Spinal cord (tissue), 10 donors: ENCODE measurements around the gene ODAPH. TPM values are rescaled to one million over a fixed set of nuclear protein-coding genes. Genes with fewer than 3 reads are reported as not detected.

Source experiments
- DNase-seq, 6 donors: peaks; one replicate each; pipeline versions ENCODE4 v3.0.0 to v3.0.0-alpha.2; 2013 to 2015; ENCODE audit warnings: low spot score in 6 of 6, low read depth in 4 of 6
- H3K27ac ChIP-seq: one replicate; pipeline ENCODE4 v1.5.1; 2013; ENCODE audit warnings: low read depth, low read length, control low read depth
- H3K27me3 ChIP-seq: one replicate; pipeline ENCODE4 v1.6.1; 2013; ENCODE audit warnings: low read length; ENCODE audit not compliant: control insufficient read depth, insufficient read depth
- H3K36me3 ChIP-seq: one replicate; pipeline ENCODE4 v1.6.1; 2013; ENCODE audit warnings: low read length; ENCODE audit not compliant: control insufficient read depth, insufficient read depth
- H3K4me1 ChIP-seq: one replicate; pipeline ENCODE4 v1.6.1; 2013; ENCODE audit warnings: low read length; ENCODE audit not compliant: control insufficient read depth, insufficient read depth
- H3K4me3 ChIP-seq: one replicate; pipeline ENCODE4 v1.5.1; 2013; ENCODE audit warnings: low read depth, low read length, control low read depth
- H3K9me3 ChIP-seq: one replicate; pipeline ENCODE4 v1.6.1; 2013; ENCODE audit warnings: low read length; ENCODE audit not compliant: control insufficient read depth, insufficient read depth
- WGBS: methylation state at CpG from one replicate; pipeline ENCODE4 v1.1.5; 2013; ENCODE audit warnings: missing lambda C conversion rate; ENCODE audit not compliant: insufficient coverage; 5-methylcytosine and 5-hydroxymethylcytosine counted together
- polyA plus RNA-seq, 2 donors: library from polyadenylated mRNA; unstranded; fragments of 120-200 nt; gene quantifications; one replicate each; pipeline ENCODE4 v1.2.1, GENCODE V29; 2013; ENCODE audit not compliant: insufficient read length in 2 of 2
- total RNA-seq, 2 donors: library from RNA; depleted of rRNA in 1 of 2; stranded (reverse); fragments of 120-200 nt in 1 of 2; fragments of >200 nt in 1 of 2; gene quantifications; one replicate each; pipeline versions ENCODE4 v1.2.3 to v1.2.4, GENCODE V29; 2013 to 2014
- donor health status: healthy.

The ODAPH gene
- total and polyA plus RNA-seq, 4 donors = 0.19 to 0.45 TPM; not detected in 2

- Histone ChIP-seq H3K4me3 (no peak overlapping the region), H3K27me3 (no peaks in the 10 kb centered on the region), H3K36me3 (no peaks in the 10 kb centered on the region), H3K9me3 (no peaks in the 10 kb centered on the region), H3K4me1 (no peaks in the 10 kb centered on the region), H3K27ac (no peak overlapping the region)
- WGBS = 89% methylated on average over 1 of the region's 1 CpG
- DNase-seq = no peak
Observed at GRCh38 chr4:75566911-75567310, 11.0 kb downstream of the ODAPH start.

- Histone ChIP-seq H3K27ac (no peak overlapping the region), H3K4me1 (no peaks in the 10 kb centered on the region), H3K27me3 (no peaks in the 10 kb centered on the region), H3K9me3 (no peaks in the 10 kb centered on the region), H3K36me3 (no peaks in the 10 kb centered on the region), H3K4me3 (no peak overlapping the region)
- DNase-seq = no peak
- no CpG with 5 or more reads among the region's 2 CpGs for WGBS
Observed at GRCh38 chr4:75567725-75568124, 11.9 kb downstream of the ODAPH start.

- no peak for DNase-seq
- no peaks in the 10 kb centered on the region for H3K36me3 ChIP-seq
- H3K27ac ChIP-seq = no peak overlapping the region
- H3K4me1 ChIP-seq = no peaks in the 10 kb centered on the region
- H3K27me3 ChIP-seq = no peaks in the 10 kb centered on the region
- no peak overlapping the region for H3K4me3 ChIP-seq
- WGBS = 73% methylated on average over 2 of the region's 2 CpGs
- no peaks in the 10 kb centered on the region for H3K9me3 ChIP-seq
Observed at GRCh38 chr4:75584067-75584466, 28.2 kb downstream of the ODAPH start.

GRCh38 chr4:75593393-75593792 is 37.5 kb downstream of the ODAPH start:
- no peaks in the 10 kb centered on the region for H3K36me3 ChIP-seq
- no peaks in the 10 kb centered on the region for H3K4me1 ChIP-seq
- no CpG with 5 or more reads among the region's 1 CpG for WGBS
- DNase-seq = no peak
- no peaks in the 10 kb centered on the region for H3K9me3 ChIP-seq
- no peak overlapping the region for H3K4me3 ChIP-seq
- no peak overlapping the region for H3K27ac ChIP-seq
- H3K27me3 ChIP-seq = no peaks in the 10 kb centered on the region

GRCh38 chr4:75596061-75596460 is 40.2 kb downstream of the ODAPH start:
- Histone ChIP-seq H3K4me3 (no peak overlapping the region), H3K4me1 (no peaks in the 10 kb centered on the region), H3K36me3 (no peaks in the 10 kb centered on the region), H3K27ac (no peak overlapping the region), H3K27me3 (no peaks in the 10 kb centered on the region), H3K9me3 (no peaks in the 10 kb centered on the region)
- WGBS = no CpG with 5 or more reads among the region's 3 CpGs
- no peak for DNase-seq

- Histone ChIP-seq H3K27me3 (no peaks in the 10 kb centered on the region), H3K9me3 (no peaks in the 10 kb centered on the region), H3K27ac (no peak overlapping the region), H3K4me1 (no peaks in the 10 kb centered on the region), H3K36me3 (peaks cover 4% of the 10 kb centered on the region), H3K4me3 (no peak overlapping the region)
- no peak for DNase-seq
- no CpG with 5 or more reads among the region's 3 CpGs for WGBS
Observed at GRCh38 chr4:75598390-75598789, 42.5 kb downstream of the ODAPH start.

- 83% methylated on average over 3 of the region's 4 CpGs for WGBS
- no peak overlapping the region for H3K4me3 ChIP-seq
- H3K27me3 ChIP-seq = no peaks in the 10 kb centered on the region
- H3K27ac ChIP-seq = no peak overlapping the region
- no peaks in the 10 kb centered on the region for H3K9me3 ChIP-seq
- no peaks in the 10 kb centered on the region for H3K4me1 ChIP-seq
- no peak for DNase-seq
- H3K36me3 ChIP-seq = peaks cover 4% of the 10 kb centered on the region
Observed at GRCh38 chr4:75599647-75600046, 43.8 kb downstream of the ODAPH start.

GRCh38 chr4:75605928-75606327 is 50.1 kb downstream of the ODAPH start:
- Histone ChIP-seq H3K4me3 (no peak overlapping the region), H3K4me1 (no peaks in the 10 kb centered on the region), H3K27me3 (no peaks in the 10 kb centered on the region), H3K9me3 (no peaks in the 10 kb centered on the region), H3K27ac (no peak overlapping the region), H3K36me3 (peaks cover 4% of the 10 kb centered on the region)
- DNase-seq = no peak
- WGBS = no CpG with 5 or more reads among the region's 4 CpGs

GRCh38 chr4:75612306-75612705 is 56.4 kb downstream of the ODAPH start:
- Histone ChIP-seq H3K36me3 (no peaks in the 10 kb centered on the region), H3K27ac (no peak overlapping the region), H3K4me3 (no peak overlapping the region), H3K9me3 (no peaks in the 10 kb centered on the region), H3K4me1 (no peaks in the 10 kb centered on the region), H3K27me3 (no peaks in the 10 kb centered on the region)
- no CpG with 5 or more reads among the region's 1 CpG for WGBS
- no peak for DNase-seq
